Ascending aorta (tissue), 2 donors: ENCODE data around the gene INO80B. TPM values are rescaled to one million over a fixed set of nuclear protein-coding genes. Genes with fewer than 3 reads are reported as not detected.
A peak's percentile ranks its signal among the peaks of the same experiment; 100 is the strongest.
"Not testable (repeated sequence)": the region's sequence is repeated elsewhere in the genome, so short reads cannot be mapped to it uniquely, and the experiment has no call there.

Experiments
- DNase-seq, 2 donors: peaks; one replicate each; pipeline ENCODE4 v3.0.0-alpha.2; 2019; ENCODE audit warnings: low spot score in 2 of 2
- H3K27ac ChIP-seq, 2 donors: fragments of 200-600 bp; sonication (generic); one replicate each; pipeline ENCODE4 v1.5.1; 2016 to 2017; ENCODE audit warnings: mild to moderate bottlenecking in 1 of 2
- H3K27me3 ChIP-seq: fragments of 200-600 bp; sonication (generic); one replicate; pipeline ENCODE4 v1.5.1; 2017
- H3K36me3 ChIP-seq, 2 donors: fragments of 200-600 bp; sonication (generic); one replicate each; pipeline ENCODE4 v1.5.1; 2016
- H3K4me1 ChIP-seq, 2 donors: fragments of 200-600 bp; sonication (generic); one replicate each; pipeline ENCODE4 v1.5.1; 2016 to 2017; ENCODE audit warnings: mild to moderate bottlenecking in 1 of 2
- H3K4me3 ChIP-seq, 2 donors: fragments of 200-600 bp; sonication (generic); one replicate each; pipeline ENCODE4 v1.5.1; 2016 to 2017; ENCODE audit warnings: mild to moderate bottlenecking in 1 of 2
- H3K9me3 ChIP-seq, 2 donors: fragments of 200-600 bp; sonication (generic); one replicate each; pipeline ENCODE4 v1.5.1; 2016
- intact Hi-C: fragments of 100-400 bp; cut with DNase I; formaldehyde crosslinking; loops from one replicate; pipeline ENCODE4 v1.15.1; 2023
- total RNA-seq: library from RNA; depleted of rRNA; stranded (reverse); fragments of >200 nt; gene quantifications from one replicate; pipeline ENCODE4 v1.1.0, GENCODE V29; 2016
- TF ChIP-seq, protein P1 (sequence below), 3 experiments: fragments of 200-600 bp in 2 of 3; fragments of 450-650 bp in 1 of 3; sonication (generic) in 2 of 3; IDR thresholded peaks; one replicate each; pipeline ENCODE4 v1.5.1; 2016 to 2019; ENCODE audit warnings: antibody characterized with exemption in 3 of 3, mild to moderate bottlenecking in 1 of 3, moderate library complexity in 1 of 3

The INO80B gene
- total RNA-seq, 1 donor from 2014 or later, result 79.4 TPM

DNA sequence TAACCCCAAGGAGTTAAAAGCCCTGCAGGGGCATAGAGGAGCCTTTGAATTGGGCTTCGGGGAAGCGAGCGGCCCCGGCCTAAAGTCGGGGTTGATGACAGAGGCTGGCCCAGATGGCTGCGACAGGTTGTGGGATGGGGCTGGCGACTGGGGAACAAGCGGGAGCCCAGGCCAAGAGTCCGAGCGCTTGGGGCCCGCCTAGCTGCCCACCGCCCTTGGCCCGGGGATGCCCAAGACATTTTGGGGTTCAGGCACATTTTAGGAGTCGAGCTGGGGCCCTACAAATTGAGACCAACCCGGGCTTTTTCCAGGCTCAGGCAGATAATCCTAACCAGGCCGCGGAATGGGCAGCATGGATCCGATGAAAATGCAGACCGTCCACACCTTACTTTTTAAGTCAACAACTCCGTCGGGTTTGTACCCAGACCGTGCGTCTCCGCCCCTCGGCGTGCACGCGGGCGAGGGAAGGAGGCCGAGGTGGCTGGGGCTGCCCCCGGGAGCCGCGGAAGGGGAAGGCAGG is 13.7 kb upstream of the INO80B start:
- H3K27me3 ChIP-seq, result no peaks in the 10 kb centered on the region
- intact Hi-C loops, result no loop called here
- TF ChIP-seq, protein P1, sequence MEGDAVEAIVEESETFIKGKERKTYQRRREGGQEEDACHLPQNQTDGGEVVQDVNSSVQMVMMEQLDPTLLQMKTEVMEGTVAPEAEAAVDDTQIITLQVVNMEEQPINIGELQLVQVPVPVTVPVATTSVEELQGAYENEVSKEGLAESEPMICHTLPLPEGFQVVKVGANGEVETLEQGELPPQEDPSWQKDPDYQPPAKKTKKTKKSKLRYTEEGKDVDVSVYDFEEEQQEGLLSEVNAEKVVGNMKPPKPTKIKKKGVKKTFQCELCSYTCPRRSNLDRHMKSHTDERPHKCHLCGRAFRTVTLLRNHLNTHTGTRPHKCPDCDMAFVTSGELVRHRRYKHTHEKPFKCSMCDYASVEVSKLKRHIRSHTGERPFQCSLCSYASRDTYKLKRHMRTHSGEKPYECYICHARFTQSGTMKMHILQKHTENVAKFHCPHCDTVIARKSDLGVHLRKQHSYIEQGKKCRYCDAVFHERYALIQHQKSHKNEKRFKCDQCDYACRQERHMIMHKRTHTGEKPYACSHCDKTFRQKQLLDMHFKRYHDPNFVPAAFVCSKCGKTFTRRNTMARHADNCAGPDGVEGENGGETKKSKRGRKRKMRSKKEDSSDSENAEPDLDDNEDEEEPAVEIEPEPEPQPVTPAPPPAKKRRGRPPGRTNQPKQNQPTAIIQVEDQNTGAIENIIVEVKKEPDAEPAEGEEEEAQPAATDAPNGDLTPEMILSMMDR (IDR thresholded peaks at IDR 0.05), result no peak
- no peak for DNase-seq
- peak overlapping the region; percentile 77 to 86 for H3K27ac ChIP-seq
- no peaks in the 10 kb centered on the region for H3K36me3 ChIP-seq
- H3K4me1 ChIP-seq, result peaks cover 12 to 30% of the 10 kb centered on the region in 2 donors
- peak overlapping the region; percentile 68 for H3K4me3 ChIP-seq
- no peaks in the 10 kb centered on the region for H3K9me3 ChIP-seq

DNA sequence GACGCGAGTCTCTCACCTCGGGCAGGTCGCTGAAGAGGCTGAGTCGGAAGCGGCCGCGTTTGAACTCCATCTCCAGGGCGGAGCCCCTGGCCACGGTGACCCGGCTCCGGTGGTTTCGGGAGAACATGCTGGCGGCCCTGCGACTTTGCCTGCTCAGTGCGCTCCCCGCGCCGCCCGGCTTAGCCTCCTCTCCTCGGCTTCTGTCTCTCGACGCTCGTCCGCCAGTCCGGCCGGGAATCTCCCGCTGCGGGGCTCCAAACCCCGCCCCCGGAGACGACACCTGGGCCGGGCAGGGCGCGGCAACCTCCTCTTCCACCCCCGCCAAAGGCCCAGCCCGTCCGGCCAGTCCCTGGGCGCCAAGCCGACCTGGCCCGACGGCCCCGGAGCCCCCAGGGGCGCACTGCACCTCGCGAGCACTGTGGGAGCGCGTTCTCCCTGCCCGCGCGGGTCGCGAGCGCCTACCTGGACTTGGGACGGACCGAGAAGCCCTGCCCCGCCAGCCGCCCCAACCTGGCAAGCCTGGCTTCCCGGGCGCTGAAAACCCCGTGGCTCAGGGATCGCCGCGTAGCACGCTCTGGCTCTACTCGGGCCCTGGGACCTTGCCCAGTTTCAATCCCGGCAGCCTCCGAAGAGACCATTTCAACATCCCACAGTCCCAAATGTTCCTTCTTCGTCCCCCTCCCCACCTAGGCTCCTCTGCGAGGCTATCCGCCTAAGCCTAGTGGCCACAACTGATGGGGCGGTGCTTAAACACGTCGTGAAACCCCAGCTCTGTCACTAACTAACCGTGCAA is 13.0 kb upstream of the INO80B start, which contains the start of gene RTKN:
Gene RTKN (minus strand): TSS at position 248 of the 793 bp plus-strand sequence. CDS start 121 bp downstream, at position 127.
- no peak for DNase-seq
- H3K4me3 ChIP-seq, result peak within 1 kb of the TSS; percentile 68
- peaks cover 12 to 30% of the 10 kb centered on the region in 2 donors for H3K4me1 ChIP-seq
- H3K9me3 ChIP-seq, result no peaks in the 10 kb centered on the region
- no peaks in the 10 kb centered on the region for H3K27me3 ChIP-seq
- intact Hi-C loops, result no loop called here
- H3K36me3 ChIP-seq, result no peaks in the 10 kb centered on the region
- H3K27ac ChIP-seq, result peak within 1 kb of the TSS; percentile 77 to 86
- TF ChIP-seq, protein P1 (IDR thresholded peaks at IDR 0.05), result no peak

DNA sequence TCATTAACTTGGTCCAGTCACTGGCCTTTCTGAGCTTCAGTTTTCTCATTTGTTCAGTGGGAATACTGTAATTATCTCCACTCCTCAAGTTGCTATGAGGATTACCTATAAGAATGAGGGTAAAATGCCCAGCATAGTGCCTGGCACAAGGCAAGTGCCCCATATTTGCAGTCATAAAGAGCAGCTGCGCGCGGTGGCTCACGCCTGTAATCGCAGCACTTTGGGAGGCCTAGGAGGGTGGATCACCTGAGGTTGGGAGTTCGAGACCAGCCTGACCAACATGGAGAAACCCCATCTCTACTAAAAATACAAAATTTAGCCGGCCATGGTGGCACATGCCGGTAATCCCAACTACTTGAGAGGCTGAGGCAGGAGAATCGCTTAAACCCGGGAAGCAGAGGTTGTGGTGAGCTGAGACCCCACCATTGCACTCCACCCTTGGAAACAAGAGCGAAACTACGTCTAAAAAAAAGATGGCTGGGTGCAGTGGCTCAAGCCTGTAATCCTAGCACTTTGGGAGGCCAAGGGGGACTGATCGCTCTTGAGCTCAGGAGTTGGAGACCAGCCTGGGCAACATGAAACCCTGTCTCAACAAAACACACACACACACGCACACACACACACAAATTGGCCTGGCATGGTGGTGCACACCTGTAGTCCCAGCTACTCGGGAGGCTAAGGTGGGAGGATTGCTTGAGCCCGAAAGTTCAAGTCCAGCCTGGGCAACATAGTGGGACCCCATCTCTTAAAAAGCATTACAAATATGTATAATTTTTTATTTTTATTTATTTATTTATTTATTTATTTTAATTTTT is 12.2 kb upstream of the INO80B start:
- H3K27me3 ChIP-seq, H3K27ac ChIP-seq, intact Hi-C loops, DNase-seq, H3K9me3 ChIP-seq, H3K36me3 ChIP-seq: not testable (repeated sequence)
- Histone ChIP-seq H3K4me1 (peaks cover 12 to 30% of the 10 kb centered on the region in 2 donors), H3K4me3 (peak overlapping the region; percentile 68)

DNA sequence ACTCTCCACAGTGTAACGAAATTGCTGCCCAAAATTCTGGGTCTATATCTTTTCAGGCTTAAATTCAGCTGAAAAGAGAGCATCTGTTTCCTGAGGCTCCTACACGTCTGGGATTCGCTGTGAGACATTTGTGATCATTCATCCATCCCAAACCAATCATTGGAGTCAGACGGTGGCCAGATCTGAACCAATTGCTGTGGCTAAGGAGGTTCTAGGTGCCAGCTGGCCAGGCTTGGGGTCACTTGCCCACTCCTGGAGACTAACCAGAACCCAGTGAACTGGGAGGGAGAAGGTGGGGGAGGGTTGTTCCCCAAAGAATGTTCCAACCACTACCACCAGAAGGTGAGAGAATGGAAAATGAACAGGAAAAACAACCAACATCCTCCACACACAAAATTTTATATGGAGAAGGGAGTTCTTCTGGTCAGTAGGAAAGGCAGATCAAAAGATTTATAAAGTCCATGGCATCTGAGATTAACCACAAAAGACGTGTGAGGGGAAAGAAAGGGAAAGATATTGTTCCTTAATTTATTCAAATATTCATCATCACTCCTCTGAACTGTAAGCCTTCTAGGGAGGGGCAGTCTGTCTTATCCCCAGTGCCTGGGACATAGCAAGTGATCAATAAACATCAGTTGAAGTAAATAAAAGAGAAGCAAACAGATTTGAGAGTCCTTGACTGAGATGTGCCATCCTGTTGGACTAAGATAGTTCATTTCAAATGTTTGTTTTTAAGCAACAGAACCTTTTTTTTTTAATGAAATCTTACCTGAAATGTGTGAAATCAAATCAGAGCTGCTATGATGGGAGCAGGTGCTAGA is 10.2 kb upstream of the INO80B start:
- intact Hi-C loops, result no loop called here
- Histone ChIP-seq H3K4me3 (no peak overlapping the region), H3K4me1 (peaks cover 9 to 22% of the 10 kb centered on the region in 2 donors), H3K27ac (no peak overlapping the region), H3K27me3 (no peaks in the 10 kb centered on the region), H3K36me3 (no peaks in the 10 kb centered on the region), H3K9me3 (no peaks in the 10 kb centered on the region)
- TF ChIP-seq, protein P1 (IDR thresholded peaks at IDR 0.05), result no peak
- DNase-seq, result no peak

DNA sequence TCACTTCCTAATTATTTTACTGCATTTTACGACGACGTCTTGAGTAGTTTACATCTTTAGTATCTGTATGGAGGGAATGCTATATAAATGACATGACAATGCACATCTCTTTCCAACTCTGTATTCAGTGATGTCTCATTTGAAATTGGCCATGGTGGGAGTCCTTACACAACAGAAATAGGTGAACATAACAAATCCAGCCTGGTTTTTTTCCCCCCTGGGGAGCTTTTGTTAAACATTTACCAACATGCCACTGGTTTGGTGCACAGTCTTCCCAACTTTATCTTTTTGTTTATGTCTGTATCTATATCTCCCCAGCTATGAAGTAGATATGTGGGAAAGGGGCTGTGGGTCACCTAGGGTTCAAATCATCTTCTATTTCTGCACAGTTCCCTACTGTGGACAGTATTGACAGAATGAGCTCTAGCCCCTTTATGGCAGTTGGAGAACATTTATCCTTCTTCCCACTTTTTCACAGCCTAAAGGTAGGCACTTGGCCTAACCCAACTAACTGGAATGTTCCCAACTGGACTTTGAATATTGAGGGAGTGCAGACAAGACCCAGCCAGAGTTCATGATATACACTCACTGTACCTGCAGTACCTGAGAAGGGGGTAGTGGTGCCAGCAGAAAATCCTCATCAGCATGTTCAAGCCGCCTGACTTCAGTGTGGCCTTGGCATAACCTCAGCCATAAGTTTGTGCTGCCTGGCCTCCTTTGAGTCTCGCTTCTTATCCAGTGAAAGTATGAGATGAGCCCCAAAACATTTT is 7.5 kb upstream of the INO80B start:
- Histone ChIP-seq H3K4me3 (no peak overlapping the region), H3K27ac (no peak overlapping the region), H3K27me3 (no peaks in the 10 kb centered on the region), H3K9me3 (no peaks in the 10 kb centered on the region), H3K4me1 (peaks cover 0 to 2% of the 10 kb centered on the region in 2 donors), H3K36me3 (no peaks in the 10 kb centered on the region)
- intact Hi-C loops, result no loop called here
- no peak for DNase-seq
- TF ChIP-seq, protein P1 (IDR thresholded peaks at IDR 0.05), result no peak
